Stimulated activated CD4-positive, alpha-beta T cell treated with anti-CD3 and anti-CD28 coated beads, Interleukin-1b, Interleukin-23, amount 100 ng/mL, for 24 hours (primary cell): Measurements from ENCODE around the gene STX5.
"Not testable (repeated sequence)": the region's sequence is repeated elsewhere in the genome, so short reads cannot be mapped to it uniquely, and the experiment has no call there.

ENCODE experiments used
- DNase-seq, 4 experiments: peaks; one replicate each; pipeline ENCODE4 v3.0.0-alpha.2; 2020; ENCODE audit warnings: low read depth in 4 of 4, low spot score in 1 of 4

Gene STX5

GRCh38 chr11:62832336-62833234 is 734 bp upstream of the STX5 start, which contains the start of gene TEX54:
TSS of gene TEX54 (minus strand) at chr11:62832841.
- DNase-seq: no peak

GRCh38 chr11:62830904-62831519 is 839 bp downstream of the STX5 start:
- DNase-seq: no peak

- not testable (repeated sequence) for DNase-seq
Observed at GRCh38 chr11:62828130-62828529, 3.7 kb downstream of the STX5 start.

GRCh38 chr11:62823677-62824076 is 8.2 kb downstream of the STX5 start:
- DNase-seq: no peak

GRCh38 chr11:62817129-62817528 is 14.7 kb downstream of the STX5 start:
- no peak for DNase-seq

- DNase-seq: no peak
Observed at GRCh38 chr11:62816557-62816956, 15.3 kb downstream of the STX5 start.

GRCh38 chr11:62811659-62812058 is 20.2 kb downstream of the STX5 start:
- DNase-seq: no peak

GRCh38 chr11:62810748-62811147 is 21.1 kb downstream of the STX5 start:
- DNase-seq: no peak

GRCh38 chr11:62806611-62807121 is 25.2 kb downstream of the STX5 start:
- DNase-seq: no peak

GRCh38 chr11:62805961-62806441 is 25.9 kb downstream of the STX5 start:
- DNase-seq: no peak

GRCh38 chr11:62805076-62805892 is 26.6 kb downstream of the STX5 start, which contains the start of gene NXF1:
TSS of gene NXF1 (minus strand) at chr11:62805440. CDS start at chr11:62805356, 84 bp downstream.
- peak; percentile 91 to 97 (median 92) for DNase-seq

- DNase-seq: no peak
Observed at GRCh38 chr11:62804310-62805075, 27.4 kb downstream of the STX5 start.

GRCh38 chr11:62801071-62801470 is 30.8 kb downstream of the STX5 start:
- no peak for DNase-seq

- no peak for DNase-seq
Observed at GRCh38 chr11:62799486-62799885, 32.4 kb downstream of the STX5 start.

GRCh38 chr11:62796281-62796680 is 35.6 kb downstream of the STX5 start:
- DNase-seq: no peak

- no peak for DNase-seq
Observed at GRCh38 chr11:62794201-62794775, 37.6 kb downstream of the STX5 start.

- no peak for DNase-seq
Observed at GRCh38 chr11:62792202-62792575, 39.7 kb downstream of the STX5 start.

GRCh38 chr11:62791501-62792201 is 40.2 kb downstream of the STX5 start, which contains the start of gene TMEM223:
TSS of gene TMEM223 (minus strand) at chr11:62792006. CDS start at chr11:62791994, 12 bp downstream.
- peak; percentile 73 to 87 (median 84) for DNase-seq

- DNase-seq: no peak
Observed at GRCh38 chr11:62789576-62789975, 42.3 kb downstream of the STX5 start.
